Natural killer cell treated with Interleukin-12 subunit alpha and Interleukin-12 subunit beta and Interleukin-15 and Interleukin-18, amount 100 ng/mL, for 72 hours (primary cell): Measurements from ENCODE around the gene SKIDA1. TPM values are rescaled to one million over a fixed set of nuclear protein-coding genes. Genes with fewer than 3 reads are reported as not detected.

Source experiments
- ATAC-seq, 2 donors: fragments of 150-1000 bp; cut with Tn5 transposase in 1 of 2; sonication (Bioruptor Pico), chemical (Tn5 transposase) in 1 of 2; 2 replicates each; pipeline ENCODE4 v1.10.0; 2021
- DNase-seq: peaks from one replicate; pipeline ENCODE4 v3.0.0; 2022; ENCODE audit warnings: low spot score
- H3K27ac Mint-ChIP-seq, 2 donors: 1 replicate in 1 of 2; 2 replicates in 1 of 2; pipeline ENCODE4 v1.8.0; 2022; ENCODE audit warnings: mixed read lengths in 2 of 2, mild to moderate bottlenecking in 1 of 2, moderate library complexity in 1 of 2
- H3K27me3 Mint-ChIP-seq, 2 donors: 1 replicate in 1 of 2; 2 replicates in 1 of 2; pipeline ENCODE4 v1.8.0; 2022; ENCODE audit warnings: mixed read lengths in 2 of 2
- H3K36me3 Mint-ChIP-seq: one replicate; pipeline ENCODE4 v1.8.0; 2022; ENCODE audit warnings: mixed read lengths
- H3K4me1 Mint-ChIP-seq, 2 donors: 1 replicate in 1 of 2; 2 replicates in 1 of 2; pipeline ENCODE4 v1.8.0; 2022; ENCODE audit warnings: low read depth in 2 of 2, mixed read lengths in 2 of 2, mild to moderate bottlenecking in 1 of 2
- H3K4me3 Mint-ChIP-seq: one replicate; pipeline ENCODE4 v1.8.0; 2022; ENCODE audit warnings: mixed read lengths
- H3K9me3 Mint-ChIP-seq: 2 replicates; pipeline ENCODE4 v1.8.0; 2022; ENCODE audit warnings: mixed read lengths
- total RNA-seq, 2 donors: library from RNA; stranded (reverse); gene quantifications; one replicate each; pipeline ENCODE4 v1.2.3, GENCODE V29; 2022

The SKIDA1 gene
- total RNA-seq, 2 donors from 2014 or later, result not detected

GRCh38 chr10:21487416-21488180 lies 37.9 kb downstream of the SKIDA1 start:
- no peak for ATAC-seq
- Mint-ChIP-seq H3K36me3 (no peaks in the 10 kb centered on the region), H3K27me3 (peaks cover 19 to 21% of the 10 kb centered on the region in 2 donors), H3K27ac (no peak overlapping the region), H3K9me3 (no peaks in the 10 kb centered on the region), H3K4me3 (no peak overlapping the region), H3K4me1 (no peaks in the 10 kb centered on the region)
- DNase-seq, result no peak

- no peak for ATAC-seq
- H3K27me3 Mint-ChIP-seq, result peaks cover 0 to 14% of the 10 kb centered on the region in 2 donors
- H3K9me3 Mint-ChIP-seq, result no peaks in the 10 kb centered on the region
- DNase-seq, result no peak
- no peaks in the 10 kb centered on the region for H3K36me3 Mint-ChIP-seq
- H3K4me3 Mint-ChIP-seq, result no peak overlapping the region
- no peak overlapping the region for H3K27ac Mint-ChIP-seq
- no peaks in the 10 kb centered on the region for H3K4me1 Mint-ChIP-seq
These were observed 42.7 kb downstream of the SKIDA1 start for GRCh38 chr10:21482821-21483220.

- no peaks in the 10 kb centered on the region for H3K36me3 Mint-ChIP-seq
- no peak overlapping the region for H3K4me3 Mint-ChIP-seq
- H3K9me3 Mint-ChIP-seq, result no peaks in the 10 kb centered on the region
- H3K4me1 Mint-ChIP-seq, result no peaks in the 10 kb centered on the region
- H3K27me3 Mint-ChIP-seq, result peaks cover 0 to 7% of the 10 kb centered on the region in 2 donors
- ATAC-seq (no peak), DNase-seq (no peak)
- no peak overlapping the region for H3K27ac Mint-ChIP-seq
These were observed 44.1 kb downstream of the SKIDA1 start for GRCh38 chr10:21481407-21481806.

DNA sequence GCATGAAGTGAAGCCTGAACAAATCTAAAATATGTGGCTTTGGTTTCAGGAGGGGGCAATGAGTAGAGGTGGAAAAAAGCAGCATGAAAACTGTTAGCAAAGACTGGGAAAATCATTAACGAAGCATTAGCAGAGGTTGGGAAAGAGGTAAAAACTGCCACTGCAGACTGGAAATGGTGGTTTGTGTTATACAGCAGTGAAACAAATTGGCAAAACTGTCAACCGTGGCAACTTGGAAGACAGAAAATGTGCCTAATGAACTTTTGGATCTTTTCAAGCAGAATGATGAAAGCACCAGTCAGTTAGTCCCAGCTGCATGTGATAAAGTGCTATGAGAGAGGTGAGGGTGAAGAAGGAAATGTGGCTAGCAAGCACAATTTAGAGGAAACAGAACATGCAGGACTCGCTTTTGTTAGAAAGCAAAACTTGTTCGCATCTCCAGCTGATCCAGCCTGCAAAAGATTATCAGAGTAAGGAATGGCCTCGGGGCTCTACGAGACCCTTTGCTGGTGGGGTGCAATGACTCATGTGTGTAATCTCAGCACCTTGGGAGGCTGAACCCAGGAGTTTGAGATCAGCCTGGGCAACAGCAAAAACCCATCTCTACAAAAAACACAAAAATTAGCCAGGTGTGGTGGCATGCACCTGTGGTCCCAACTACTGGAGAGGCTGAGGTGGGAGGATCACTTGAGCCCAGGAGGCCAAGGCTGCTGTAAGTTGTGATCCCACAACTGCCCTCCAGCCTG lies 45.7 kb downstream of the SKIDA1 start:
- Mint-ChIP-seq H3K4me1 (no peaks in the 10 kb centered on the region), H3K27me3 (peaks cover 0 to 9% of the 10 kb centered on the region in 2 donors), H3K27ac (no peak overlapping the region), H3K9me3 (no peaks in the 10 kb centered on the region), H3K36me3 (no peaks in the 10 kb centered on the region), H3K4me3 (no peak overlapping the region)
- no peak for ATAC-seq
- DNase-seq, result no peak

DNA sequence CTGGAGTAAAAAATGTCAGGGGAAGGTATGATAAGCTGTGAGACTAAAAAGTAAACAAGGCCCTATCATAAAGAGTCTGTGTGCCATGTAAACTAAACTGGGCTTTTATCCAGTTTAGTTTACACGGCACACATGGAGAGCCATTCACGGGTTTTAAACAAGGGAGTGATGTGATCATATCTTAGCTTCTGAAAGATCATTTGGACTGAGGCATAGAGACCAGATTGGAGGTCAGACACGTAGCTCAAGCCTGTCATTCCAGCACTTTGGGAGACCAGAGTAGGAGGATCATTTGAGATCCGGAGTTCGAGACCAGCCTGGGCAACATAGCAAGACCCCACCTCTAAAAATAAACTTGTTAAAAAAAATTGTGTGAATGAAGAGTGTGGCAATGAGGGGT lies 50.1 kb downstream of the SKIDA1 start:
- Mint-ChIP-seq H3K27ac (no peak overlapping the region), H3K36me3 (no peaks in the 10 kb centered on the region), H3K9me3 (no peaks in the 10 kb centered on the region), H3K27me3 (peaks cover 0 to 7% of the 10 kb centered on the region in 2 donors), H3K4me3 (no peak overlapping the region), H3K4me1 (no peaks in the 10 kb centered on the region)
- ATAC-seq (no peak), DNase-seq (no peak)

GRCh38 chr10:21473541-21473940 lies 51.9 kb downstream of the SKIDA1 start:
- ATAC-seq, result no peak
- DNase-seq, result no peak
- Mint-ChIP-seq H3K9me3 (no peaks in the 10 kb centered on the region), H3K4me1 (no peaks in the 10 kb centered on the region), H3K27ac (no peak overlapping the region), H3K36me3 (no peaks in the 10 kb centered on the region), H3K27me3 (peaks cover 0 to 3% of the 10 kb centered on the region in 2 donors), H3K4me3 (no peak overlapping the region)

GRCh38 chr10:21473135-21473534 lies 52.3 kb downstream of the SKIDA1 start:
- Mint-ChIP-seq H3K4me1 (no peaks in the 10 kb centered on the region), H3K27ac (no peak overlapping the region), H3K36me3 (no peaks in the 10 kb centered on the region), H3K9me3 (no peaks in the 10 kb centered on the region), H3K4me3 (no peak overlapping the region), H3K27me3 (peaks cover 0 to 3% of the 10 kb centered on the region in 2 donors)
- ATAC-seq, result no peak
- DNase-seq, result no peak

- Mint-ChIP-seq H3K27ac (no peak overlapping the region), H3K36me3 (no peaks in the 10 kb centered on the region), H3K27me3 (peaks cover 0 to 3% of the 10 kb centered on the region in 2 donors), H3K4me1 (no peaks in the 10 kb centered on the region), H3K9me3 (no peaks in the 10 kb centered on the region), H3K4me3 (no peak overlapping the region)
- ATAC-seq, result no peak
- DNase-seq, result no peak
These were observed 57.4 kb downstream of the SKIDA1 start for GRCh38 chr10:21468086-21468485.

- no peak for DNase-seq
- Mint-ChIP-seq H3K4me3 (no peak overlapping the region), H3K36me3 (no peaks in the 10 kb centered on the region), H3K4me1 (no peaks in the 10 kb centered on the region), H3K9me3 (no peaks in the 10 kb centered on the region), H3K27ac (no peak overlapping the region), H3K27me3 (peaks cover 0 to 3% of the 10 kb centered on the region in 2 donors)
- no peak for ATAC-seq
These were observed 57.8 kb downstream of the SKIDA1 start for GRCh38 chr10:21467633-21468032.

- Mint-ChIP-seq H3K36me3 (no peaks in the 10 kb centered on the region), H3K9me3 (no peaks in the 10 kb centered on the region), H3K4me3 (no peak overlapping the region), H3K27me3 (peaks cover 0 to 7% of the 10 kb centered on the region in 2 donors), H3K4me1 (no peaks in the 10 kb centered on the region), H3K27ac (no peak overlapping the region)
- ATAC-seq (no peak), DNase-seq (no peak)
These were observed 61.3 kb downstream of the SKIDA1 start for GRCh38 chr10:21464134-21464533.

Other genes with a start within 250 kb of the SKIDA1 start
- gene MLLT10, start 8.6 kb upstream of the SKIDA1 start, total RNA-seq, result 10 to 100 TPM; 31.5 to 71.0 TPM